ENCODE results near the gene SMG9. TPM values are rescaled to one million over a fixed set of nuclear protein-coding genes. Genes with fewer than 3 reads are reported as not detected.

SMG9 gene
- total RNA-seq, 5 donors from 2014 or later (not counting 1 experiment from before 2014, with no cell fraction given) = 50.3 to 64.3 (median 56.8) TPM

- H3K4me3 Mint-ChIP-seq = no peak overlapping the region
- Histone ChIP-seq H3K4me1 (ENCODE audit: control insufficient read depth in 1 of 2, extremely low read depth in 1 of 2, insufficient read depth in 2 of 2, low read length in 2 of 2) (no peaks in the 10 kb centered on the region), H3K36me3 (ENCODE audit: control insufficient read depth in 2 of 2, extremely low read depth in 1 of 2, insufficient read depth in 1 of 2, low read length in 1 of 2) (peaks cover 13 to 26% of the 10 kb centered on the region in 2 donors), H3K27ac (ENCODE audit: low read length) (no peak overlapping the region), H3K27me3 (replicated peaks in 1 of 2; ENCODE audit: control insufficient read depth in 2 of 2, extremely low read depth in 1 of 2, insufficient read depth in 2 of 2, low read length in 1 of 2) (no peaks in the 10 kb centered on the region), H3K9me3 (no peaks in the 10 kb centered on the region), H3K4me3 (ENCODE audit: control insufficient read depth in 1 of 2, extremely low read depth in 1 of 2, low read length in 1 of 2) (no peak overlapping the region)
- no peaks in the 10 kb centered on the region for H3K9me3 Mint-ChIP-seq
- peaks cover 0 to 9% (median 7%) of the 10 kb centered on the region in 3 donors for H3K4me1 Mint-ChIP-seq
- ATAC-seq (replicated peaks in 1 of 4) = no peak
- peak overlapping the region in 1 of 2 donors; percentile 22 for H3K27ac Mint-ChIP-seq
- WGBS (ENCODE audit: insufficient coverage) = 82% methylated on average over 13 of the region's 15 CpGs
- H3K36me3 Mint-ChIP-seq = peaks cover 24% of the 10 kb centered on the region
- no peak for DNase-seq
- no peaks in the 10 kb centered on the region for H3K27me3 Mint-ChIP-seq
- CTCF ChIA-PET = interaction anchor here (0.5 to 0.7 kb wide), 2 partner anchors 207 to 985 kb away, joined by 4 to 5 read pairs; no protein-coding TSS in a partner anchor
- POLR2A ChIA-PET = no interaction called here
Measured at GRCh38 chr19:43726736-43727592, 27.8 kb downstream of the SMG9 start.

GRCh38 chr19:43725468-43725867 lies 29.3 kb downstream of the SMG9 start:
- H3K9me3 Mint-ChIP-seq = no peaks in the 10 kb centered on the region
- peaks cover 22% of the 10 kb centered on the region for H3K36me3 Mint-ChIP-seq
- Histone ChIP-seq H3K4me1 (ENCODE audit: control insufficient read depth in 1 of 2, extremely low read depth in 1 of 2, insufficient read depth in 2 of 2, low read length in 2 of 2) (no peaks in the 10 kb centered on the region), H3K36me3 (ENCODE audit: control insufficient read depth in 2 of 2, extremely low read depth in 1 of 2, insufficient read depth in 1 of 2, low read length in 1 of 2) (peaks cover 9 to 12% of the 10 kb centered on the region in 2 donors), H3K4me3 (ENCODE audit: control insufficient read depth in 1 of 2, extremely low read depth in 1 of 2, low read length in 1 of 2) (no peak overlapping the region), H3K27ac (ENCODE audit: low read length) (no peak overlapping the region), H3K9me3 (no peaks in the 10 kb centered on the region), H3K27me3 (replicated peaks in 1 of 2; ENCODE audit: control insufficient read depth in 2 of 2, extremely low read depth in 1 of 2, insufficient read depth in 2 of 2, low read length in 1 of 2) (peaks cover 0 to 4% of the 10 kb centered on the region in 2 experiments)
- no peak overlapping the region for H3K27ac Mint-ChIP-seq
- H3K27me3 Mint-ChIP-seq = no peaks in the 10 kb centered on the region
- no peak for DNase-seq
- 45% methylated on average over 5 of the region's 7 CpGs for WGBS (ENCODE audit: insufficient coverage)
- ATAC-seq (replicated peaks in 1 of 4) = no peak
- H3K4me3 Mint-ChIP-seq = no peak overlapping the region
- CTCF ChIA-PET = interaction anchor here in 1 of 2 donors (0.6 to 2.7 kb wide), 2 partner anchors 57 to 136 kb away, joined by 3 to 18 read pairs; no protein-coding TSS in a partner anchor
- POLR2A ChIA-PET = interaction anchor here in 1 of 2 donors (0.7 kb wide), 1 partner anchor 56 kb away, joined by 5 read pairs; no protein-coding TSS in a partner anchor
- peaks cover 0 to 9% (median 7%) of the 10 kb centered on the region in 3 donors for H3K4me1 Mint-ChIP-seq

DNA sequence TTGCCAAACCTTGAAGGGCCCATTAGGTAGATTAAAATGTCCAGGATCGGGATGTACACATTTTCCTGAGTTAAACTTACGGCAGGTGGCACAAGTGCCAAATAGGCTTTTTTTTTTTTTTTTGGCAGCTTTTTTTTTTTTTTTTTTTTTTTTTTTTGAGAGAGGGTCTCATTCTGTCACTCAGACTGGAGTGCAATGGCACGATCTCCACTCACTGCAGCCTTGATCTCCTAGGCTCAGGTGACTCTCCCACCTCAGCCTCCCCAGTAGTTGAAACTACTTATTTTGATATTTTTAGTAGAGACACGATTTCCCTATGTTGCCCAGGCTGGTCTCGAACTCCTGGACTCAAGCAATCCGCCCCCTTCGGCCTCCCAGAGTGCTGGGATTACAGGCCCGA lies 29.9 kb downstream of the SMG9 start:
- no peak overlapping the region for H3K4me3 Mint-ChIP-seq
- Histone ChIP-seq H3K4me1 (ENCODE audit: control insufficient read depth in 1 of 2, extremely low read depth in 1 of 2, insufficient read depth in 2 of 2, low read length in 2 of 2) (no peaks in the 10 kb centered on the region), H3K36me3 (ENCODE audit: control insufficient read depth in 2 of 2, extremely low read depth in 1 of 2, insufficient read depth in 1 of 2, low read length in 1 of 2) (peaks cover 9 to 12% of the 10 kb centered on the region in 2 donors), H3K4me3 (ENCODE audit: control insufficient read depth in 1 of 2, extremely low read depth in 1 of 2, low read length in 1 of 2) (no peak overlapping the region), H3K27me3 (replicated peaks in 1 of 2; ENCODE audit: control insufficient read depth in 2 of 2, extremely low read depth in 1 of 2, insufficient read depth in 2 of 2, low read length in 1 of 2) (peaks cover 0 to 5% of the 10 kb centered on the region in 2 experiments), H3K9me3 (no peaks in the 10 kb centered on the region), H3K27ac (ENCODE audit: low read length) (no peak overlapping the region)
- H3K27ac Mint-ChIP-seq = no peak overlapping the region
- no peak for DNase-seq
- no peaks in the 10 kb centered on the region for H3K9me3 Mint-ChIP-seq
- ATAC-seq (replicated peaks in 1 of 4) = no peak
- ChIA-PET POLR2A (interaction anchor here in 1 of 2 donors (0.6 kb wide), 1 partner anchor 20 kb away, joined by 3 read pairs; no protein-coding TSS in a partner anchor), CTCF (interaction anchor here in 1 of 2 donors (0.6 to 2.7 kb wide), 2 partner anchors 56 to 135 kb away, joined by 3 to 18 read pairs; no protein-coding TSS in a partner anchor)
- peaks cover 0 to 9% (median 7%) of the 10 kb centered on the region in 3 donors for H3K4me1 Mint-ChIP-seq
- H3K36me3 Mint-ChIP-seq = peaks cover 17% of the 10 kb centered on the region
- WGBS (ENCODE audit: insufficient coverage) = no CpG with 5 or more reads among the region's 8 CpGs
- no peaks in the 10 kb centered on the region for H3K27me3 Mint-ChIP-seq

GRCh38 chr19:43723588-43723987 lies 31.2 kb downstream of the SMG9 start:
- Mint-ChIP-seq H3K9me3 (no peaks in the 10 kb centered on the region), H3K36me3 (peaks cover 8% of the 10 kb centered on the region), H3K4me3 (no peak overlapping the region), H3K27me3 (no peaks in the 10 kb centered on the region), H3K4me1 (peaks cover 0 to 9% (median 7%) of the 10 kb centered on the region in 3 donors), H3K27ac (no peak overlapping the region)
- WGBS (ENCODE audit: insufficient coverage) = 100% methylated on average over 2 of the region's 8 CpGs
- Histone ChIP-seq H3K36me3 (ENCODE audit: control insufficient read depth in 2 of 2, extremely low read depth in 1 of 2, insufficient read depth in 1 of 2, low read length in 1 of 2) (peaks cover 0 to 2% of the 10 kb centered on the region in 2 donors), H3K4me1 (ENCODE audit: control insufficient read depth in 1 of 2, extremely low read depth in 1 of 2, insufficient read depth in 2 of 2, low read length in 2 of 2) (no peaks in the 10 kb centered on the region), H3K27me3 (replicated peaks in 1 of 2; ENCODE audit: control insufficient read depth in 2 of 2, extremely low read depth in 1 of 2, insufficient read depth in 2 of 2, low read length in 1 of 2) (peaks cover 0 to 16% of the 10 kb centered on the region in 2 experiments), H3K4me3 (ENCODE audit: control insufficient read depth in 1 of 2, extremely low read depth in 1 of 2, low read length in 1 of 2) (no peak overlapping the region), H3K9me3 (no peaks in the 10 kb centered on the region), H3K27ac (ENCODE audit: low read length) (no peak overlapping the region)
- ChIA-PET POLR2A (no interaction called here), CTCF (interaction anchor here in 1 of 2 donors (2.7 kb wide), 1 partner anchor 55 kb away, joined by 18 read pairs; no protein-coding TSS in a partner anchor)
- no peak for DNase-seq
- no peak for ATAC-seq (replicated peaks in 1 of 4)

DNA sequence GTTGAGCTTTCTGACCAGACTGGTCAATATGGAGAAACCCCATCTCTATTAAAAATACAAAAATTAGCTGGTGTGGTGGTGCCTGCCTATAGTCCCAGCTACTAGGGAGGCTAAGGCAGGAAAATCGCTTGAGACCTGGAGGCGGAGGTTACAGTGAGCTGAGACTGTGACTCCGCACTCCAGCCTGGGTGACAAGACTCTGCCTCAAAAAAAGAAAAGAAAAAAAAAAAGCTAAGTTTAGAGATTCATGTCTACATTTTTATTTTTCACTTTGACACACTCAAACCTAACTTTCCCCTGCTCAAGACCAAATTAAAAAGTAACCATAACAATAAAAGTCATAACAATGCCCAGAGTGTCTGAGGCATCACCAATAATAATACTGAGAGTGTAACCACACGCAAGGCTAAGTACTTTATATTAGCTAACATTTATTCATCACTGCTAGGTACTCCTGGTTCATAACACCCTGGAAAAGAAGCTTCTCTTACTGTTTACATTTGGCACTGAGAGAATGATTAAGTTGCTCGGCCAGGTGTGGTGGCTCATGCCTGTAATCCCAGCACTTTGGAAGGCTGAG lies 33.2 kb downstream of the SMG9 start:
- no peak for DNase-seq
- H3K4me3 Mint-ChIP-seq = no peak overlapping the region
- no peaks in the 10 kb centered on the region for H3K4me1 ChIP-seq (ENCODE audit: control insufficient read depth in 1 of 2, extremely low read depth in 1 of 2, insufficient read depth in 2 of 2, low read length in 2 of 2)
- no peak overlapping the region for H3K4me3 ChIP-seq (ENCODE audit: control insufficient read depth in 1 of 2, extremely low read depth in 1 of 2, low read length in 1 of 2)
- no peaks in the 10 kb centered on the region for H3K9me3 ChIP-seq
- H3K27ac ChIP-seq (ENCODE audit: low read length) = no peak overlapping the region
- CTCF ChIA-PET = interaction anchor here (0.6 kb wide), 3 partner anchors 300 to 933 kb away, joined by 4 to 9 read pairs (median 4); no protein-coding TSS in a partner anchor
- peaks cover 0 to 9% (median 7%) of the 10 kb centered on the region in 3 donors for H3K4me1 Mint-ChIP-seq
- H3K27me3 Mint-ChIP-seq = no peaks in the 10 kb centered on the region
- peaks cover 0 to 24% of the 10 kb centered on the region in 2 experiments for H3K27me3 ChIP-seq (replicated peaks in 1 of 2; ENCODE audit: control insufficient read depth in 2 of 2, extremely low read depth in 1 of 2, insufficient read depth in 2 of 2, low read length in 1 of 2)
- H3K27ac Mint-ChIP-seq = no peak overlapping the region
- no peaks in the 10 kb centered on the region for H3K9me3 Mint-ChIP-seq
- no peak for ATAC-seq (replicated peaks in 1 of 4)
- H3K36me3 ChIP-seq (ENCODE audit: control insufficient read depth in 2 of 2, extremely low read depth in 1 of 2, insufficient read depth in 1 of 2, low read length in 1 of 2) = no peaks in the 10 kb centered on the region
- 60% methylated on average over 3 of the region's 5 CpGs for WGBS (ENCODE audit: insufficient coverage)
- H3K36me3 Mint-ChIP-seq = no peaks in the 10 kb centered on the region
- POLR2A ChIA-PET = interaction anchor here (0.6 kb wide), 2 partner anchors 10 to 1009 kb away, joined by 3 to 12 read pairs; no protein-coding TSS in a partner anchor

GRCh38 chr19:43720936-43721335 lies 33.8 kb downstream of the SMG9 start:
- ATAC-seq (replicated peaks in 1 of 4) = no peak
- CTCF ChIA-PET = no interaction called here
- H3K27me3 Mint-ChIP-seq = no peaks in the 10 kb centered on the region

More at GRCh38 chr19:43720936-43721335, 33.8 kb downstream of the SMG9 start:
- Histone ChIP-seq H3K4me1 (ENCODE audit: control insufficient read depth in 1 of 2, extremely low read depth in 1 of 2, insufficient read depth in 2 of 2, low read length in 2 of 2) (no peaks in the 10 kb centered on the region), H3K36me3 (ENCODE audit: control insufficient read depth in 2 of 2, extremely low read depth in 1 of 2, insufficient read depth in 1 of 2, low read length in 1 of 2) (no peaks in the 10 kb centered on the region), H3K27ac (ENCODE audit: low read length) (no peak overlapping the region), H3K9me3 (no peaks in the 10 kb centered on the region), H3K4me3 (ENCODE audit: control insufficient read depth in 1 of 2, extremely low read depth in 1 of 2, low read length in 1 of 2) (no peak overlapping the region), H3K27me3 (replicated peaks in 1 of 2; ENCODE audit: control insufficient read depth in 2 of 2, extremely low read depth in 1 of 2, insufficient read depth in 2 of 2, low read length in 1 of 2) (peaks cover 0 to 26% of the 10 kb centered on the region in 2 experiments)
- POLR2A ChIA-PET = no interaction called here
- WGBS (ENCODE audit: insufficient coverage) = 88% methylated on average over 10 of the region's 10 CpGs
- no peaks in the 10 kb centered on the region for H3K9me3 Mint-ChIP-seq
- H3K4me3 Mint-ChIP-seq = no peak overlapping the region
- no peaks in the 10 kb centered on the region for H3K36me3 Mint-ChIP-seq
- H3K4me1 Mint-ChIP-seq = peaks cover 0 to 9% (median 7%) of the 10 kb centered on the region in 3 donors
- no peak for DNase-seq
- no peak overlapping the region for H3K27ac Mint-ChIP-seq
